ENCODE data around the gene TBC1D3B.
"Not testable (repeated sequence)": the region's sequence is repeated elsewhere in the genome, so short reads cannot be mapped to it uniquely, and the experiment has no call there.

TBC1D3B gene

DNA sequence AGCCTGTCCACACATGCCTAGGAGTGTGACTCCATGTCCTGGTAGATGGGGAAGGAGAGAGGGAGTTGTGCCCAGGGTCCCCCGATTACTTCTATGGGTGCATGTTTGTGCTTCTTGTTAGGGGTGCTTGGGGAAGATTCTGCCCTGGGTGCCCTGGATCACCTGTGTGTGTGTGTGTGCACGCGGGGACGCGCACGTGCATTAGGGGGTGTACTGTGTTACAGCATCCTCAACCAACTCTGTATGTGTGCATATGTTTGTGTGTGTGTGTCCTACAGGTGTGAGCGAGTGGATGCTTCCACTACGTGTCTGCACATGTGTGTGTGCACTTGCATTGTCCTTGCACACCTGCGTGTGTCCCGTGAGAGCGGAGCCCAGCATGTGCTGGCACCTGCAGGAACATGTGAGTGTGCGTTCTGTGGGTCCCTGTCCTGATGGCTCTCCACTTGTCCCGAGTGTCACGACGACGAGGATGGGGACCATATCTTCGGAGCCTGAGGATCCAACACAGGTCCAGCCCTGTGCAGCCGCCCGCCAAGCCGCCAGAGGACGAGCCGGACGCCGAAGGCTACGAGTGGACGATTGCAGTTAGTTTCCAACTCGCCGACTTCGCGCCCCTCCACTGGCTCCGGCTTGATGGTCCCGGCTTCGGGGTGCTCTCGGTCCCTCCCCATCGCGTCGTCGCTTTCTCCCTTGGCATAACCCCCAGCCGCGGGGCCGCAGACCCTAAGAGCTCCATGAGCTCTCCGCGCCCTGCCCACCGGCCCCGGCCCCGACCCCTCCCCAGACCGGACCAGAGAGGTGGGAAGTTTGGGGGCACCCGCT, 6.0 kb upstream of the TBC1D3B start:
- no peak for DNase-seq (ENCODE audit: extremely low read depth in 1 of 2, low read depth in 1 of 2)

DNA sequence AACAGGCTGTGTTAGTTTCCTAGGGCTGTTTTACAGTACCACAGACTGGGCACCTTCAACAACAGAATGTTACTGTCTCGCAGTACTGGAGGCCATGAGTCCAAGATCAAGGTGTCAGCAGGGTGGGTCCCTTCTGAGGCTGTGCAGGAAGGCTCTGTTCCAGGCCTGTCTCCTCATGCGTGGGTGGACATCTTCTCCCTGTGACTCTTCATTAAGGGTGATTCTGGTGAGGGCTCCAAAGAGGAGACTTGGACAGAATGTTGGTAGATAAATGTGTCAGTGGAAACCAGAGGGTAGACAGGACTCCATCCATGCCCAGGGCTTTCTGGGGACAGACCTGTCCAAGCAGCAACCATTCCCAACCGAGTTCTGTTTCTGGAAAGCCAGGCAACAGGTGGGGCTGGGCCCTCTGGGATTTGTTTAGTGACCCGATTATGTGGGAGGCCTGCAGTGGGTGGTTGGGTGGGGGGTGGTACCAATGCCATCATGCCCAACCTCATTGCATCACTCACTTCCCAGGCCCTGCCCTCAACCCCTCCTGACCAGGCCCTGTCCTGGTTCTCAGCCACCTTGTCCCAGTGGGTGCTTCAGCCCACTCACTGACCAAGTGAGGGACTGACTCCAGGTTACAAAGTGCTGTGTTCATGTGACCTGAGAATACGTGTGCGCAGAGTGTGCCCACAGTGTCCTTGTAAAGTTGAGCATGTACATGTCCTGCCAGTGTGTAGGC, 5.2 kb upstream of the TBC1D3B start:
- not testable (repeated sequence) for DNase-seq (ENCODE audit: extremely low read depth in 1 of 2, low read depth in 1 of 2)

DNA sequence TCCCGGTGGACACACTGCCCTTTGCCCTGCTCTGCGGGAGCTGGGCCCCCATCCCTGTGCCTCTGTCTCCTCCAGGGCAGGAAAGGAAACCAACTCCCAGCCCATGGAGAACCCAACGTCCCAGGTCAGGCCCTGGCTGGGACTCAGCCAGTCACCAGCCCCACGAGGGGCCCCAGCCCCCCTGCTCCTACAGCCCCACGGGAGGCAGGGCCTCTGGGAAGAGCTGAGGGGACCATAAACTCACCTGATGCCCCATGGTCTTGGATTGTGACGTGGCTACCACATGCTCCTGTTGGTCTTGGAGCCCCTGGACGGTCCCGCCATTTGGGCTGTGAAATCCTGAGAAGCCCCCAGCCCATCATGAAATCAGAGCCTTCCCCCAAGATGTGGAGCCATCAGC, 7.6 kb downstream of the TBC1D3B start:
- not testable (repeated sequence) for DNase-seq (ENCODE audit: extremely low read depth in 1 of 2, low read depth in 1 of 2)

- DNase-seq (ENCODE audit: extremely low read depth in 1 of 2, low read depth in 1 of 2) = no peak
Measured at GRCh38 chr17:36153895-36154610, 22.4 kb downstream of the TBC1D3B start.

GRCh38 chr17:36152639-36153120, 23.8 kb downstream of the TBC1D3B start:
- DNase-seq (ENCODE audit: extremely low read depth in 1 of 2, low read depth in 1 of 2) = no peak

GRCh38 chr17:36151891-36152638, 24.4 kb downstream of the TBC1D3B start:
- DNase-seq (ENCODE audit: extremely low read depth in 1 of 2, low read depth in 1 of 2) = no peak

- no peak for DNase-seq (ENCODE audit: extremely low read depth in 1 of 2, low read depth in 1 of 2)
Measured at GRCh38 chr17:36149296-36149820, 27.1 kb downstream of the TBC1D3B start.

- peak; percentile 32 to 35 for DNase-seq (ENCODE audit: extremely low read depth in 1 of 2, low read depth in 1 of 2)
Measured at GRCh38 chr17:36148559-36149295, 27.7 kb downstream of the TBC1D3B start.

- no peak for DNase-seq (ENCODE audit: extremely low read depth in 1 of 2, low read depth in 1 of 2)
Measured at GRCh38 chr17:36147601-36148000, 28.8 kb downstream of the TBC1D3B start.

DNA sequence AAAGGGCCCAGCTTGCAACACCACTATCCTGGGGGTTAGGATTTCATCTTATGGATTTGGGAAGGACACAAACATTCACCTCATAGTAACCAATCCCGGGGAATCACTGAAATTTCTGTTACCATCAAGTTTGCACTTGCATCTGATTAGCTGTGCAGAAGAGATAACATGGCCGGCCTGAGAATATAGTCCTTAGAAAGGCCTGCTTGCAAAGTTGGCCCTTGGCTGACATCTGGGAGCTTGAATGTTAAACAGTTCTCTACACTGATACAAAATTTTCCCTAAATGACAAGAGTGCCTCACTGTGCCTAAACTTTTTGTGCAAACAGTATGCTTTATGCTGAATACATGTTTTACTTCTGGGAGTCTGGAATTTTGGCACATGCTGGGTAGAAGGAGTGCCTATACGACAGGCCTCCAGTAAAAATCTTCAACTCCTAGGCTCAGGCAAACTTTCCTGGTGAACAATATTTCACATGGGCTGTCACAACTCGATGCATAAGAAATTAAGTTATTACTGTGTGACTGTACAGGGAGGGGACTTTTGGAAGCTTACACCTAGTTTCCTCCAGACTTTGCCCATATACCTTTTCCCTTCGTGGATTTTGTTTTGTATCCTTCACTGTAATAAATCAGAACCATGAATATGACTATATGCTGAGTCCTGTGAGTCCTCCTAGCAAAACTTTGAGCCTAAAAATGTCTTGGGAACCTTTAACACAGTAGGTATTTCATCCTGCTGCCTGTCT, 31.3 kb downstream of the TBC1D3B start:
- DNase-seq (ENCODE audit: extremely low read depth in 1 of 2, low read depth in 1 of 2) = no peak

DNA sequence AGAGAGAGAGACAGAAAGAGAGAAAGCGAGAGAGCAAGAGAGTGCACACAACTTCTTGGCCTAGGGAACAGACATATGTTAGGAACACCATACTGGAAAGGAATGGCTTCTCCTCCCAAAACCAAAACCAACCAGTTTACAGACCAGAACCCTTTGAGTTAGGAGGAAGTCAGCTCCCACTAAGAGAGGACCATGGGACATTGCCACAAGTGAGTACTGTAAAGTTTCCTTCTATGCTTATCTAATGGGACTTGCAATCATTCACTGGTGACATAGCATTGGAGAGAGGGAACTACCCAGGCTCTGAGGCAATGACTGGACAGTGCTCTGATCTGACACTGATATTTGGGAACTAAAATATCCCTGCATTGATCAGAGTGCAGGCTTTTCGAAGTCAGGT, 32.4 kb downstream of the TBC1D3B start:
- no peak for DNase-seq (ENCODE audit: extremely low read depth in 1 of 2, low read depth in 1 of 2)

- DNase-seq (ENCODE audit: extremely low read depth in 1 of 2, low read depth in 1 of 2) = no peak
Measured at GRCh38 chr17:36142806-36143205, 33.6 kb downstream of the TBC1D3B start.

DNA sequence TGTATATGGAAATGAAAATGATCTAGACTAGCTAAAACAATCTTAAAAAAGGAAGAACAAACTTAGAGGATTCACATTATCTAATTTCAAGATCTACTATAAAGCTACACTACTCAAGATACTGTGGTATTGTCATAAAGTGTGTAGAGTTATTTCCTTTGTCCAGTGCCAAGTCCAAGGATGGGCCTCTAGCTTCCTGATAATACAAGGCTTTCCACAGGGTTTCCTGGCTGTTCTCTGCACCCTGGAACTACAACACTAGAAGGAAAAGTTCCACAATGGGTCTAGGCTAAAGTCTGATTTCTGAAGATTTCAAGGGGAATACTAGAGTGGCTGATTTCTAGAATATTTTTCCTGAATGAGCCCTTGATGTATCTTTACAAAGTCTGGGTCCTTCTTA, 34.2 kb downstream of the TBC1D3B start:
- no peak for DNase-seq (ENCODE audit: extremely low read depth in 1 of 2, low read depth in 1 of 2)

- DNase-seq (ENCODE audit: extremely low read depth in 1 of 2, low read depth in 1 of 2) = no peak
Measured at GRCh38 chr17:36136439-36136838, 40.0 kb downstream of the TBC1D3B start.

DNA sequence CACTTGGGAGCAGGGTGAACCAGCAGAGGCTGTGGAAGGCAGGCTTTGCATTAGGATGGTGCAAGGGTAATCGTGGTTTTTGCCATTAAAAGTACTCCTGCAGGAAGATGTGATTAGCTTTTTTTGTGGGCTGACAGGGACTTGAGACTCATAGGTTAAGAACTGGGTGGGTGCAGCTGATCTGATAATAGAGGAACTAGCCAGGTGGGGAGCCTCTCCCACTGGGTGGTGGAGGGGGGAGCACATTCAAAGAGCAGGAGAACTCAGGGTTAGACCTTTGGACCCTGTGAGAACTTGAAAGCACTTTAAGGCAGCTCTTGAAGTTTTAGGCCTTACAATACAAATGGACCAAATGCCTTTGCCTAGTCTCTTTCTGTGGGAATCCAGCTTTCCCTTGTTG, 40.4 kb downstream of the TBC1D3B start:
- no peak for DNase-seq (ENCODE audit: extremely low read depth in 1 of 2, low read depth in 1 of 2)

DNA sequence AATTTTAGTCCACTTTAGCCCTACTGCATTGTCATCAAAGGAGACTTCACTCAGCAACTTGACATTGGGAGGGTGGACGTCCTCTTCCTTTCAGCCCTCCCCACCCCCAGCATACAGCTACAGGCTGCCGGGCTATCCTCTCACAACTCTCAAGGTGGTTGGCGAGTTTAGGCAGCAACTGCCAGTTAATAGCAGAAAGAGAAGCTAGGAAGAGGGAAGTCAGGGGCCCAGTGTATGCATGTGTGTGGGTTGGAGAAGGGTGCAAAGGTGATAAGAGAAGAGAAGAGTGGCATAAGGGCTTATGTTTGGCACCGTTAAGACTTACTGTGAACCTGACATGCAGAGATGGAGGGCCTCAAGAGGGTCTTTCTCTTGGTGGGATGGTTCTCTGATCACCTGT, 41.0 kb downstream of the TBC1D3B start:
- no peak for DNase-seq (ENCODE audit: extremely low read depth in 1 of 2, low read depth in 1 of 2)

GRCh38 chr17:36133602-36134236, 42.7 kb downstream of the TBC1D3B start:
- DNase-seq (ENCODE audit: extremely low read depth in 1 of 2, low read depth in 1 of 2) = no peak

DNA sequence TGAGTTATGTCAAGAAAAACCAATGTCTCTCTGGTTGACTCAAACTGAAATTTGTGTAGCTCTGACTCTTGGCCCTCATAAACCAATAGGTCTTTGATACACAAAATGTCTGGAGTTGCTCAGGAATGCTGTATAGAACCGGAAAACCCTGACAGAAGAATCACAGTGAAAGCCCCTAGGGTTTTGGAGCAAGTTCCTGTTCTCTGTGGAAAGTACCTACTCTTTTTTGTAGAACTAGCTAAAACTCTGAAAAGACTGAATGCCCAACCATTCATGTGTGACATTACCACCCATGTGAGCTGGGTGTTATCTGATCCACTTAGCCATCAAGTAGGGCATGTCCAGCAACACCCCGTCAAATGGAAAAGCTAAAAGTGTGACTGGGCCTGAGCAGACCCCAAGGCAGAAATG, 44.0 kb downstream of the TBC1D3B start:
- DNase-seq (ENCODE audit: extremely low read depth in 1 of 2, low read depth in 1 of 2) = no peak

DNA sequence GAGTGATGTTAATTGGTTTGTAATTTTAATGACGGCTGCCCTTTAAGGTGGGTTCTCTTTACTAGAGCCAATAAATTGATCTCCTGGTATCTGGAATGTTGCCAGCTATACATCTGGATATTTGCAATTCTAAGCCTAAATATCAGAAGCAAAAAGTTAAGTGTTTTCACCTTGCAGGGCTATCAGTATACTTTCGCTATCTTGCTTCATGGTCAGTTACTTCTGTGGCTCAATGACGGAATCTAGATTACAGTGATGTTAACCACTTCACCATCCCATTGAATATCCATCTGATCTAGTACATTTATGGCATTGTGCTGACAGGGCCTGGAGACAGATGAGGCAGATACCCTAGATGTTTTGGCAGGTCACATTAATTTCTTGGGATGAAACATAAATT, 44.5 kb downstream of the TBC1D3B start:
- no peak for DNase-seq (ENCODE audit: extremely low read depth in 1 of 2, low read depth in 1 of 2)

Measured in activated CD8-positive, alpha-beta memory T cell treated with anti-CD3 and anti-CD28 coated beads for 1 hour (primary cell).